Hindlimb muscle (tissue), 1 donor: ENCODE measurements around the gene ZBTB17. TPM values are rescaled to one million over a fixed set of nuclear protein-coding genes. Genes with fewer than 3 reads are reported as not detected.
"Not testable (repeated sequence)": the region's sequence is repeated elsewhere in the genome, so short reads cannot be mapped to it uniquely, and the experiment has no call there.

Experiments
- DNase-seq: peaks from one replicate; pipeline ENCODE4 v3.0.0-alpha.2; 2013
- polyA plus RNA-seq: library from polyadenylated mRNA; unstranded; fragments of 120-200 nt; gene quantifications from one replicate; pipeline ENCODE4 v1.2.1, GENCODE V29; 2013; ENCODE audit not compliant: insufficient read length

The ZBTB17 gene
- 24.5 TPM for polyA plus RNA-seq

DNA sequence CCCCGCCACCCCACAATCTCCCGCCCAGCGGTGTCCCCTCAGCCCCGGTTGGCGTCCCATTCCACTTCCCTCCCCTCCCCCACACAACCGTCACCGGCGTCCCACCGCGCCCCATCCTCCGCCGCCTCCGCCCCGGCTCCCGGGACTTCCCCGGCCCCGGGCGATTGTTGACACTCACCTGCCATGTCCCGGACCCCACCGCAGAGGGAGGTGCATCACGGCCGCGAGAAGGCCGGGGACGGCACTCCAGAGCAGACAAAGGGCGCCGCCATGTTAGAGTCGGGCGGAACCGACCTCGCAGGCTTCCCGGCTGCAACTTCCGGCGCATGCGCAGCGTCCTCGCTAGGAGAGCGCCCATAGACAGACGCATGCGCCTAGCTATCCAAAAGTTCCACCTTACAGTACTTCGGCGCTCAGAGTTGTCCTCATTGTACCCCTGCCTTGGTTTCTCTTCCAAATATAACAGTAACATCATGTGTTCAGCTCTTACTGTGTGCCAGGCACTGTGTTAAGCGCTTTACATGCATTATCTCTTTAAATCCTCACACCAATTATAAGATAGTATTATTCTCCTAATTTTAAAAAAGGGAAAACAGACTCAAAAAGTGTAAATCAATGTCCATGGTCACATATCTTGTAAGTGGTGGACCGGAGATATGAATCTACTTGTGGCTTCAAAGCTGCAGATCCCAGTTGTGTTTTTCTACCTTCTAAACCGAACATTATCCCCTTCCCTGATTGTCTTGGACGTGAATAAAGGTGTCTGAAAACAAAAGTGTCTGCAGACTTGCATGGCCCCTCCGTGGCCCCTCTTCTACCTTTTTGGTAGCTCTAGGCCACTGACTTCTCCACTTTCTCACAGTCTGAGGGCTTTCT, at the start of gene ZBTB17:
Gene ZBTB17 (minus strand): TSS at position 297 of the 876 bp plus-strand sequence. CDS start 27,606 bp downstream, outside the sequence.
- peak; percentile 94 for DNase-seq

- DNase-seq, result no peak
Observed at GRCh38 chr1:16023050-16023653, 47.3 kb upstream of the ZBTB17 start.

GRCh38 chr1:16022393-16022792, 46.5 kb upstream of the ZBTB17 start:
- DNase-seq, result no peak

DNA sequence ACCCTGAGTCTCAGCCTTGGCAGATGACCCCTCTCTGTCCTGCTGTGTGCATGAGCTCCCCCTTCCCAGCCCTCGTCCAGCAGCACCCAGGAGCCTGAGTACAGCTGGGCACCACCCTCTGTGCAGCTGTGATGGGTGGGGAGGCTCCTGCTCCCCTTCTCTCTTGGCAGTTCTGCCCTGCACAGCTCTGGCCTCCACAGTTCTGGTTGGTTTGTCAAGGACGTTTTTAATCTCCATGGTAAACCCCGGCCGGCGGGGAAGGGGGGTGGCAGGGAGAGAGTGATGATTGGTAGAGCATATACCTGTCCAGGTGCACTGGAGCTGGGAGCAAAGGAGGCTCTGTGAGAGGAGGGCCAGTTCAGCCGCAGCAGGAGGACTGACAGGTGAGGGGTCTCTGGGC, 45.8 kb upstream of the ZBTB17 start, which contains the start of gene CLCNKA:
Gene CLCNKA (plus strand): TSS at position 356 of the 400 bp plus-strand sequence. CDS start 584 bp downstream, outside the sequence.
- no peak for DNase-seq

DNA sequence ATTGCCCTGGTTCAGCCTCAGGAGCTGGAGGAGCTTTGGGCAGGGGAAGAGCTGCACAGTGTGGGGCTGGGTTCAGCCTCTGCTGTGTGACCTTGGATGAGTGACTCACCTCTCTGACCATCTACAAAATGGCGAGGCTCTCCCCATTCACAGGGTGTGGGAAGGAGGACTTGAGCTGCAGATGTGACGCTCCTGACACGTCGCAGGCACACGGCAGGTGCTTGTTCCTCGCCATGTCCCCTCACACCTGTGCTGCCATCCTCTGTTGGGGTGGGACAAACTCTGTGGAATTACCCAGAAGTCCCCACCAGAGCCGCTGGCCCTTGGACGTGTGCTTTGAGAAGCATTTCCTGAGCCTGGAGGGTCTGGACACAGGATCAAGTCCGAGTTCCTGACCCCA, 45.0 kb upstream of the ZBTB17 start:
- not testable (repeated sequence) for DNase-seq

DNA sequence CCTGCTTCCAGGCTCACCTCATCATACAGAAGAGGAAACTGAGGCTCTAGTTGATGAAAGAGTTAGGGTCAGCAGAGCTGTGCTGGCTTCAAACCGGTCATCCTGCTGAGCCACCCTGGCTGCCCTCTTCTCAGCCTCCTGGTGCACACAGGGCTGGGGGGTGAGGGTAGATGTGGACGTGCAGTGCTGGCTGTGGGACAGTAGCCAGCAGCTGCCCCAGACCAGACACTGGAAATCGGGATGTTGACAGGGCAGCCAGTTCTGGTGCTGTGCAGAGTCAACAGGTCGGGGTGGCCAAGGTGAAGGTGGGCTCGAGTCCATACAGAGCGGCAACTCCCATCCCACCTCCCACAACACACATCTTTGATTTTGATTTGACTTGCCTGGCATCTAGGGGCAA, 44.4 kb upstream of the ZBTB17 start:
- no peak for DNase-seq

DNA sequence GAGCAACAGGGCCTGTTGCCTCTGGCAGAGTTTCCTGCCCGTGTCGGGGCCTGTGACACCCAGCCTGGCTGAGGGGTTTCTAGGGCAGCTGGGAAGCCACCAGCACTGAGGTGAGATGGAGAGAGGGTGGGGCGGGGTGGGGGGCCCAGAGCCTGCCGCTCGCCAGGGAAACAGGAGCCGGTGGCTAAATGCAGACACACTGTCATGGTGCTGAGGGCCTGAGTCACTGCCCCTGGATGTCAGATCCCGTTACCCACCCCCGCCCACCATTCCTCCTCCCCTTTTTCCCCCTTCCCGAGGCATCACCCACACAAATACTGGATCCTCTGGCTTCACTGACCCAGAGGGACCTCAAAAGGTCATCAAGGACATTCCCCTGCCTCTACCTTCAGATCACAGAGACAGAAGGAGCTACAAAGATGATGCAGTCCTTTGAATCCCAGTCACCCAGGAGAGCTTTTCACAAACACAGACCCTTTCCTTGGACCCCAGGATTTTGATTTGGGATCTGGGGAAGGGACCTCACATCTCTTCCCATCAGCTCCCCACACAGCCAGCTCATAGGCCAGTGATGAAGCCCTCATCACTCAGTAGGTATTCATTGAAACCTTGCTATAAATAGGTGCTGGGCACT, 43.9 kb upstream of the ZBTB17 start:
- DNase-seq, result no peak

DNA sequence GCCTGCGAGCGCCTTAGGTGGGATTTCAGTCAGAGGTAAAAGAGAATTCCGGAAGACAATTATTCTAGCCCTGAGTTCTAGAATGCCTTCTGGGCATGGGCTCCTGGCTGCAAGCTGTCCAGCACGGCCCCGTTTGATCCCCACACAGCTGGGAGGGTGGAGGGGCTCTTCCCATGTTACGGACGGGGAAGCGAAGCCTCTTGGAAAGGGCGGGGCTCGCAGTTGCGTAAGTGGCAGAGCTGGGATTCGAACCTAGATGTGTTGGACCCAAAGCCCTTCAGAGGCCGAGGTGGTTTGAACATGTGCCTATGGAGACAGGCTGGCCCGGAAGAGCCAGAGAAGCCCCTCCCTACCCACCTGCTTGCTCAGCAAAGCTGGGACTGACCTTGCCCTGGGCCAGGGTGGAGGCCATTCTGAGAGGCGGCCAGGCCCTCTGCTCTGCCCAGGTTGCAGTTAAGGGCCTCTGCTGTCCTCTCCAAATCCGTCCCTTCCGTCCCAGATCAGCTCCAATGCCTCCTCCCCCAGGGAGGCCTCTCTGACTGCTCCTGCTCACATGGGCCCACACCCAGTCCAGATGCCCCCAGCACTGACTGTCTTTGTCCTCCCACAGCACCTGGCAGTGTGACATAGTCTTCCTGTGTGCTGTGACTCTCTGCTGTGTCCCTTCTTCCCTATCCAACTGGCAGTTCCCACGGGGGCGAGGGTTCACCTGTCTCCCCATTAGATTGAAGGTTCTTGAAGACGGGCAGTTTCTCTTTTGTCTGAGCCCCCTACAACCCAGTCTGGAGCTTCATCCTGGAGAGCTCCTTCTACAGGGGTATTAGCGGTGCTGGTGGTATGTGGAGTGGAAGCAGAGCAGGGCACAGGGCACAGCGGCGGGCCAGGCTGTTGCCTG, 43.1 kb upstream of the ZBTB17 start:
- no peak for DNase-seq

DNA sequence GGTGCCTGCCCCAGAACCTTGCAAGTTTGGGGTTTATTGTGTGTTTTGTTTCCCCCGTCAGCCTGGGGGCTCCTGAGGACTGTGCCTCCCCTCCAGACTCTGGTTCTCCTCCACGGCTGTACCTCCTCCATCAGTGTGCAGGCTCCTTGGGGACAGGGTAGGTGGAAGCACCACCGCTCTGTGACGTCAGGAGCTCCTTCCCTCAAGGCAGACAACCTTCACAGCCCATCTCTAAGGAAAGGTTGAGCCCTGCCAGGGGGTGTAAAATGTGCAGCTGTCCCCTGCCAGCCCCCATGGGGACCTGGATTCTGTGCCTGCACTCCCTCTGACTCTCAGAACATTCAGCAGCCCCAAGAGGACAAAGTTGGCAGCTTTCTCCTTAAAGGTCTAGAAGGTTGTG, 42.4 kb upstream of the ZBTB17 start:
- no peak for DNase-seq

- peak; percentile 92 for DNase-seq
Observed at GRCh38 chr1:16017461-16018303, 41.8 kb upstream of the ZBTB17 start, which contains the start of gene HSPB7. TSS of gene HSPB7 (minus strand) at chr1:16018043. CDS start at chr1:16017963, 80 bp downstream.

GRCh38 chr1:16017076-16017460, 41.2 kb upstream of the ZBTB17 start:
- DNase-seq, result no peak

GRCh38 chr1:16015960-16016901, 40.3 kb upstream of the ZBTB17 start:
- no peak for DNase-seq

GRCh38 chr1:16015491-16015890, 39.6 kb upstream of the ZBTB17 start:
- no peak for DNase-seq

DNA sequence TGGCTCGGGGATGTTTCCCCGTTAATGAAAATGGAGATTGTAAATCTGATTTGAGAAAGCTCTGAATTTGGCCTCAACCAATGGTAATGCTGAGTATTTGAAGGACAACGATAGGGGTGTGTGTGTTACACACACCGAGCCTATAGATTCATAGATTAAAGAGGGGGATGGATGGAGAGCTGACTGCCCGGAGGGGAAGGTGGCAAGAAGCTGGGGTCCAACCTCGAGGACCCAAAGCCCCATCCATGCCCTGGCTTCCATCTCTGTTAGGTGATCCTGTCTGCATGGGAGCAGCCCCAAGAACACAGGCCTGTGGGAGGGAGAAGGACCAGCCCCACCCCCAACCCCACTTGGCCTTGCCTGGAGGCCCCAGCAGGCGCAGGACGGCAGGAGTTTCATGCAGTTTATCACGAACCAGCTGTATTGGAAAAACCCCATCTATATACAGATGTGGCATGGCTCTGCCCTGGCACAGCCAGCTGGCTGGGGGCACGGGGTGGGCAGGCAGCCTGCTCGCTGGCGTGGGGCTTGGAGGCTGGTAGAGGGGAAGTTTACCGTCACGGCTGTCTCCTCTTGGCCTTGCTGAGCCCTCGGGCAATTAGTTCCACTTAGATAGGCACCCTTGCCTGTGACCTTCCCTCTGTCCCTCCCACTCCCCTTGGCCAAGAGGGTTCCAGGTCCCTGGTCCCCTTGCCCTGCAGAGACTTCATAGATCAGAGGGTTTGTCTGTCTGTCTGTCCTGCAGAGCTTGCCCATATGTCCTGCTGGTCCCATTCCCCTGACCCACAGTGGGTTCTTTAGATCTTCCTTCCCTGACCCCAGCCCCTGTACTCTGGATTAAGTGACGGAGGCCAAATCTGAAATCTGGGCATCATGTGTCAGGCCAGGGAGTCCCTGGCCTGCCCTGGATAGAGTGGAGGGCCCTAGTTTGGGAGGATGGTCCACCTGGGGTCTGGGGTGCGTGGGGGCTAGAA, 38.9 kb upstream of the ZBTB17 start:
- DNase-seq, result peak; percentile 37

- DNase-seq, result no peak
Observed at GRCh38 chr1:16013908-16014258, 38.0 kb upstream of the ZBTB17 start.

- DNase-seq, result peak; percentile 75
Observed at GRCh38 chr1:16013220-16013907, 37.5 kb upstream of the ZBTB17 start.

GRCh38 chr1:16012590-16013219, 36.8 kb upstream of the ZBTB17 start:
- peak; percentile 62 for DNase-seq
